Transverse colon (tissue), 4 donors: ENCODE measurements around the gene TMBIM6. TPM values are rescaled to one million over a fixed set of nuclear protein-coding genes. Genes with fewer than 3 reads are reported as not detected.

Experiments used
- DNase-seq: peaks from one replicate; pipeline ENCODE4 v3.0.0-alpha.2; 2019
- H3K27ac ChIP-seq, 4 donors: fragments of 200-600 bp; sonication (generic); 2 replicates each; pipeline ENCODE4 v1.5.1; 2016 to 2018; ENCODE audit warnings: inconsistent platforms in 4 of 4
- H3K27me3 ChIP-seq: fragments of 200-600 bp; sonication (generic); 2 replicates; pipeline ENCODE4 v1.5.1; 2017; ENCODE audit warnings: inconsistent platforms
- H3K36me3 ChIP-seq, 4 donors: fragments of 200-600 bp; sonication (generic); 2 replicates each; pipeline ENCODE4 v1.5.1; 2017 to 2019; ENCODE audit warnings: inconsistent platforms in 4 of 4
- H3K4me1 ChIP-seq, 4 donors: fragments of 200-600 bp; sonication (generic); 2 replicates each; pipeline ENCODE4 v1.5.1; 2017 to 2020; ENCODE audit warnings: inconsistent platforms in 4 of 4
- H3K4me3 ChIP-seq, 4 donors: fragments of 200-600 bp; sonication (generic); 1 replicate in 1 of 4; 2 replicates in 3 of 4; pipeline versions ENCODE4 v1.5.1 to v1.6.1; 2017 to 2019; ENCODE audit warnings: inconsistent platforms in 4 of 4
- H3K9me3 ChIP-seq, 2 donors: fragments of 200-600 bp; sonication (generic); 2 replicates each; pipeline ENCODE4 v1.5.1; 2017 to 2019; ENCODE audit warnings: inconsistent platforms in 2 of 2
- EP300 ChIP-seq: sonication (generic); formaldehyde crosslinking; IDR thresholded peaks from one replicate; pipeline ENCODE4 v1.6.1; 2017; ENCODE audit warnings: antibody characterized with exemption, low read depth
- POLR2A ChIP-seq: fragments of 450-650 bp; IDR thresholded peaks from one replicate; pipeline ENCODE4 v1.6.1; 2016; ENCODE audit warnings: antibody characterized with exemption, mild to moderate bottlenecking, moderate library complexity
- POLR2AphosphoS5 ChIP-seq, 3 donors: sonication (generic); formaldehyde crosslinking; IDR thresholded peaks; one replicate each; pipeline ENCODE4 v1.6.1; 2016; ENCODE audit warnings: antibody characterized with exemption in 3 of 3
- WGBS, 2 donors: methylation state at CpG; one replicate each; pipeline ENCODE4 v1.1.5; 2018; ENCODE audit warnings: low coverage in 1 of 2; 5-methylcytosine and 5-hydroxymethylcytosine counted together
- in situ Hi-C, 4 donors: fragments of 200-750 bp; cut with MboI; loops; one replicate each; pipeline versions ENCODE4 v1.15.0 to v1.15.1; 2017; ENCODE audit warnings: low sequenced_read_pairs in 3 of 4, low pct_ligation_motif_present in 1 of 4, low pct_unique_long_range_greater_than_20kb in 1 of 4
- intact Hi-C: fragments of 100-400 bp; cut with DNase I; formaldehyde crosslinking; loops from one replicate; pipeline ENCODE4 v1.15.1; 2023; ENCODE audit warnings: low total_unique reads
- total RNA-seq, 4 donors: library from RNA; depleted of rRNA; stranded (reverse); fragments of >200 nt; gene quantifications; one replicate each; pipeline ENCODE4 v1.1.0, GENCODE V29; 2016
- TF ChIP-seq, protein P1 (sequence below), 5 experiments: fragments of 200-600 bp in 3 of 5; fragments of 450-650 bp in 2 of 5; sonication (generic) in 3 of 5; IDR thresholded peaks; 1 replicate in 2 of 5; 2 replicates in 3 of 5; pipeline ENCODE4 v1.5.1; 2016 to 2017; ENCODE audit warnings: antibody characterized with exemption in 5 of 5, inconsistent platforms in 3 of 5, mild to moderate bottlenecking in 2 of 5, moderate library complexity in 1 of 5

Gene TMBIM6
- total RNA-seq, 4 donors from 2014 or later: 234 to 709 (median 558) TPM

GRCh38 chr12:49809381-49809905 lies 68.1 kb downstream of the TMBIM6 start:
- no peak for DNase-seq
- in situ Hi-C loops: no loop called here
- TF ChIP-seq POLR2AphosphoS5 (IDR thresholded peaks at IDR 0.05): no peak
- TF ChIP-seq EP300: no peak
- TF ChIP-seq, protein P1, sequence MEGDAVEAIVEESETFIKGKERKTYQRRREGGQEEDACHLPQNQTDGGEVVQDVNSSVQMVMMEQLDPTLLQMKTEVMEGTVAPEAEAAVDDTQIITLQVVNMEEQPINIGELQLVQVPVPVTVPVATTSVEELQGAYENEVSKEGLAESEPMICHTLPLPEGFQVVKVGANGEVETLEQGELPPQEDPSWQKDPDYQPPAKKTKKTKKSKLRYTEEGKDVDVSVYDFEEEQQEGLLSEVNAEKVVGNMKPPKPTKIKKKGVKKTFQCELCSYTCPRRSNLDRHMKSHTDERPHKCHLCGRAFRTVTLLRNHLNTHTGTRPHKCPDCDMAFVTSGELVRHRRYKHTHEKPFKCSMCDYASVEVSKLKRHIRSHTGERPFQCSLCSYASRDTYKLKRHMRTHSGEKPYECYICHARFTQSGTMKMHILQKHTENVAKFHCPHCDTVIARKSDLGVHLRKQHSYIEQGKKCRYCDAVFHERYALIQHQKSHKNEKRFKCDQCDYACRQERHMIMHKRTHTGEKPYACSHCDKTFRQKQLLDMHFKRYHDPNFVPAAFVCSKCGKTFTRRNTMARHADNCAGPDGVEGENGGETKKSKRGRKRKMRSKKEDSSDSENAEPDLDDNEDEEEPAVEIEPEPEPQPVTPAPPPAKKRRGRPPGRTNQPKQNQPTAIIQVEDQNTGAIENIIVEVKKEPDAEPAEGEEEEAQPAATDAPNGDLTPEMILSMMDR (IDR thresholded peaks at IDR 0.05): no peak
- no peak for TF ChIP-seq POLR2A
- Histone ChIP-seq H3K9me3 (no peaks in the 10 kb centered on the region), H3K27me3 (no peaks in the 10 kb centered on the region), H3K4me1 (peaks cover 5 to 21% (median 11%) of the 10 kb centered on the region in 4 donors), H3K27ac (peak overlapping the region; percentile 59 to 73 (median 68)), H3K36me3 (no peaks in the 10 kb centered on the region), H3K4me3 (no peak overlapping the region)
- 69% methylated on average over 4 of the region's 4 CpGs; no CpG with 5 or more reads in 1 of the 2 donors for WGBS, 2 donors
- intact Hi-C loops: no loop called here

- Histone ChIP-seq H3K27me3 (no peaks in the 10 kb centered on the region), H3K36me3 (no peaks in the 10 kb centered on the region), H3K27ac (peak overlapping the region; percentile 28 to 73 (median 64)), H3K4me3 (no peak overlapping the region), H3K9me3 (no peaks in the 10 kb centered on the region), H3K4me1 (peaks cover 5 to 21% (median 11%) of the 10 kb centered on the region in 4 donors)
- 54% methylated on average over 8 of the region's 9 CpGs; no CpG with 5 or more reads in 1 of the 2 donors for WGBS, 2 donors
- no peak for DNase-seq
- intact Hi-C loops: no loop called here
- no peak for TF ChIP-seq POLR2AphosphoS5 (IDR thresholded peaks at IDR 0.05)
- no peak for TF ChIP-seq POLR2A
- TF ChIP-seq, protein P1 (IDR thresholded peaks at IDR 0.05): no peak
- TF ChIP-seq EP300: no peak
- in situ Hi-C loops: no loop called here
Observed at GRCh38 chr12:49809906-49810389, 68.6 kb downstream of the TMBIM6 start.

DNA sequence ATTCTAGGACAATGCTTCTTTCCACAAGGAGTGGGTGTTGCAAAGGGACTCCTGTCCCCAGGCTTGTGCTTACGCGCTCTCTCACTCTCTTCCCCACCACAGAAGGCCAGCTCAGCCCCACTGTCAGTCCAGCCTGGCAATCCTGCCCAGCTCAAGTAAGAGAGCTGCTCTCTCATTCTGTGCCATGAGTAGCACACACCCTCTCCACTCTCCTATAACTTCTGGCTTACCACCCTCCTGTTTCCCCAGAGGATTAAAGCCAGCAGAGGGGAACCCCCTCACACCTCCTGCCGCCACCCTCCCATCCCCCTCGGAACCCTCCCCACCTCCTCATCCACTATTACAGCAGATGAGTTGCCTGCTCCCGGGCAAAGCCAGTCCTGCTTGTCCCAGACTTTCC lies 69.8 kb downstream of the TMBIM6 start:
- TF ChIP-seq POLR2A: no peak
- TF ChIP-seq POLR2AphosphoS5 (IDR thresholded peaks at IDR 0.05): no peak
- TF ChIP-seq, protein P1 (IDR thresholded peaks at IDR 0.05): no peak
- no peak for TF ChIP-seq EP300
- Histone ChIP-seq H3K4me3 (no peak overlapping the region), H3K4me1 (peaks cover 5 to 24% (median 11%) of the 10 kb centered on the region in 4 donors), H3K36me3 (no peaks in the 10 kb centered on the region), H3K9me3 (no peaks in the 10 kb centered on the region), H3K27ac (no peak overlapping the region), H3K27me3 (no peaks in the 10 kb centered on the region)
- 84 to 88% methylated on average over 4 to 5 of the region's 5 CpGs for WGBS, 2 donors
- intact Hi-C loops (no loop called here), in situ Hi-C loops (no loop called here)
- DNase-seq: no peak

DNA sequence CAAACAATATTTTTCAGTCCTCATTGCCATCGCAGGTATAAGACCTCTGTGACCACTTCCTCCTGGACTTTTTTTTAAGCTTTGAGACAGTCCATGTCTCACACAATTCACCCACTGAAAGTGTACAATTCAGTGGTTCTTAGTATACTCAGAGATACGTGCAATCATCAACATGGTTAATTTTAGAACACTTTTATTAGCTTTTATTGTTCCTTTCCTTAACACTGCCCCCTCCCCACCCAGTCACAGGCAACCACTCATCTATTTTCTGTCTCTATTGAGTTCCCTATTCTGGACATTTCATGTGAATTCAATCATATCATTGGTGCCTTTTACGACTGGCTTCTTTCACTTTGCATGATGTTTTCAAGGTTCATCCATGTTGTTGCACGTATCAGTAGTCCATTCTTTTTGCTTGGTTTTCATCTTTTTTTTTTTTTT lies 70.6 kb downstream of the TMBIM6 start:
- Histone ChIP-seq H3K27me3 (no peaks in the 10 kb centered on the region), H3K4me3 (no peak overlapping the region), H3K4me1 (peaks cover 5 to 24% (median 11%) of the 10 kb centered on the region in 4 donors), H3K9me3 (no peaks in the 10 kb centered on the region), H3K27ac (no peak overlapping the region), H3K36me3 (no peaks in the 10 kb centered on the region)
- intact Hi-C loops: no loop called here
- in situ Hi-C loops: no loop called here
- no peak for TF ChIP-seq POLR2A
- TF ChIP-seq, protein P1 (IDR thresholded peaks at IDR 0.05): no peak
- no peak for TF ChIP-seq EP300
- TF ChIP-seq POLR2AphosphoS5 (IDR thresholded peaks at IDR 0.05): no peak
- no peak for DNase-seq
- WGBS, 2 donors: 63 to 65% methylated on average over 4 of the region's 4 CpGs
